ENCODE measurements around the gene GAS7. TPM values are rescaled to one million over a fixed set of nuclear protein-coding genes. Genes with fewer than 3 reads are reported as not detected.

The GAS7 gene
- total RNA-seq, 1 donor from 2014 or later, result 2.9 TPM

DNA sequence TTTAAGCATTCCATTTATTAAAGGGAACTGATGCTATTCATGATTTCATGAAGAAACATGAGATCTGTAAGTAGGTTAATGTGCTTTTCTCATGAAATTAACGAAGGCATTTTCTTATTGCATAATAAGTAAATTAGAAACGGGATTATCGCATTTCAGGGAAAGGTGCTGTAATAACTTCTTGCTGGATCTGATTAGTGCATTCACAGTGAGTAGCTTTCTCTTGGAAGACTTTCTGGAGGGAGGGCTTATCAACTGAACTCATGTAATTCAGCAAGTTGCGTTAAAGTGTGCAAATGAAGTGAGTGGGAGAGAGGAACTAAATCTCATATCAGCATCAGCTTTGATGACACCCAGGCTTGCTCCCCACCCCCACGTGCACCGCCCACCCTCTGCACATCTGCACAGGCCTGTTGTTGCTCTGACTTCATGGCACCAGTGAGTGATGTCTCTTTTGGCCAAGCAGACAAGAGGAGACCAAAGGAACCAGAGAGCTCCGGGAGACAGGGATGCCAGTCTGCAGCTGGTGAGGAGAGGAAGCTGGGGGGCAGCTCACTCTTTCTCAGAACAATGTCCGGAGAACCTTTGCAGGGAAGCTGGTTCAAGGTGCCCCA is 26.3 kb upstream of the GAS7 start:
- H3K4me2 ChIP-seq, result no peak overlapping the region
- no peaks in the 10 kb centered on the region for H3K9me3 ChIP-seq (ENCODE audit: low read depth)
- Mint-ChIP-seq H3K9me3 (peaks cover 18% of the 10 kb centered on the region), H3K27ac (no peak overlapping the region), H3K4me1 (peaks cover 6% of the 10 kb centered on the region), H3K27me3 (ENCODE audit: insufficient read depth, low read depth) (peaks cover 7% of the 10 kb centered on the region), H3K36me3 (no peaks in the 10 kb centered on the region), H3K4me3 (no peak overlapping the region)
- H3F3A ChIP-seq (ENCODE audit: low read depth), result no peaks in the 10 kb centered on the region
- H2AFZ ChIP-seq (replicated peaks), result no peak overlapping the region
- TF ChIP-seq EZH2 (IDR thresholded peaks at IDR 0.05) (no peak), CTCF (IDR thresholded peaks at IDR 0.05) (no peak)
- H3K27me3 ChIP-seq, result no peaks in the 10 kb centered on the region
- no peaks in the 10 kb centered on the region for H3K79me2 ChIP-seq (ENCODE audit: low read depth)
- no peaks in the 10 kb centered on the region for H3K36me3 ChIP-seq
- no peak overlapping the region for H3K4me3 ChIP-seq
- no peaks in the 10 kb centered on the region for H3K4me1 ChIP-seq
- H3K27ac ChIP-seq, result no peak overlapping the region
- no peak for DNase-seq (ENCODE audit: low spot score)
- no peaks in the 10 kb centered on the region for H4K20me1 ChIP-seq (ENCODE audit: low read depth)
- no peak overlapping the region for H3K9ac ChIP-seq

DNA sequence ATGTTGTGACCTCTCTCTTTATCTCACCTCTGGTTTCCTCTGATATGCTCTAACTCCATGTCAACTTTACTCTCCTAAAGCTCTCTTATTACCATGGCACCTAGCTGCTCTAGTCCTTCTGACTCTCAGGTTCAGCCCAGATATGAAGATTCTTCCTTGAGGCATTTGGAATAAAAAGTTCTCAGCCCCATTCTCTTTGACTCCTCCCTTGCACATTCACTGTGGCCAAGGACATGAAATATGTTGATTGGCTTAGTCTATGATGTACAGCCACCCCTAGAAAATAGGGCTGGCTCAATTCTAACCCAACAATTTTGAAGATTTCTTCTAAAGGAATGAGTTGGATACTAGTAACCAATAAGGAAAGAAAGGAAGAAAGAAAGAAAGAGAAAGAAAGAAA is 20.8 kb upstream of the GAS7 start:
- Histone ChIP-seq H3K79me2 (ENCODE audit: low read depth) (no peaks in the 10 kb centered on the region), H3K4me3 (no peak overlapping the region), H3K4me2 (no peak overlapping the region), H3K36me3 (no peaks in the 10 kb centered on the region), H3F3A (ENCODE audit: low read depth) (no peaks in the 10 kb centered on the region), H3K27me3 (no peaks in the 10 kb centered on the region), H3K4me1 (peaks cover 10% of the 10 kb centered on the region), H4K20me1 (ENCODE audit: low read depth) (no peaks in the 10 kb centered on the region), H2AFZ (replicated peaks) (no peak overlapping the region), H3K27ac (no peak overlapping the region), H3K9me3 (ENCODE audit: low read depth) (no peaks in the 10 kb centered on the region), H3K9ac (no peak overlapping the region)
- no peak overlapping the region for H3K4me3 Mint-ChIP-seq
- H3K9me3 Mint-ChIP-seq, result peaks cover 23% of the 10 kb centered on the region
- no peak overlapping the region for H3K27ac Mint-ChIP-seq
- no peaks in the 10 kb centered on the region for H3K36me3 Mint-ChIP-seq
- no peak for DNase-seq (ENCODE audit: low spot score)
- H3K27me3 Mint-ChIP-seq (ENCODE audit: insufficient read depth, low read depth), result peaks cover 12% of the 10 kb centered on the region
- peaks cover 23% of the 10 kb centered on the region for H3K4me1 Mint-ChIP-seq
- TF ChIP-seq EZH2phosphoT487 (IDR thresholded peaks at IDR 0.05) (no peak), CTCF (IDR thresholded peaks at IDR 0.05) (no peak), EZH2 (IDR thresholded peaks at IDR 0.05) (no peak)

DNA sequence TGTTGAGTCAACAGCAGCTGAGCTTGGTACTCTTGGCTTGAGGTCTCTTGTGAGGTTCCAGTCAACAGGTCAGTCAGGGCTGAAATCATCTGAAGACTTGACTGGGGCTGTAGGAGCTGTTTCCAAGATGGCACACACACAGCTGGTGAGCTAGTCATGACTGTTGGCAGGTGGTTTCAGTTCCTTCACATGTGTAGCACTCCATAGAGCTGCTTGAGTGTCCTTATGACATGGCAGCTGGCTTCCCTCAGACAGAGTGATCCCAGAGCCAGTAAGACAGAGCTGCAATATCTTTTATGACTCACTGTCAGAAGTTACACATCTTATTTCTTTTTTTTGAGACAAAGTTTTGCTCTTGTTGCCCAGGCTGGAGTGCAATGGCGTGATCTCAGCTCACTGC is 19.5 kb upstream of the GAS7 start:
- Mint-ChIP-seq H3K4me1 (peaks cover 23% of the 10 kb centered on the region), H3K27me3 (ENCODE audit: insufficient read depth, low read depth) (peaks cover 15% of the 10 kb centered on the region)
- no peak for TF ChIP-seq EZH2phosphoT487 (IDR thresholded peaks at IDR 0.05)
- no peak for TF ChIP-seq EZH2 (IDR thresholded peaks at IDR 0.05)
- TF ChIP-seq CTCF (IDR thresholded peaks at IDR 0.05), result no peak

More for the DNA sequence above, 19.5 kb upstream of the GAS7 start:
- H3K4me3 ChIP-seq, result no peak overlapping the region
- H3K27ac ChIP-seq, result no peak overlapping the region
- H3K27me3 ChIP-seq, result no peaks in the 10 kb centered on the region
- Mint-ChIP-seq H3K36me3 (no peaks in the 10 kb centered on the region), H3K27ac (no peak overlapping the region), H3K9me3 (peaks cover 18% of the 10 kb centered on the region), H3K4me3 (no peak overlapping the region)
- H3K9me3 ChIP-seq (ENCODE audit: low read depth), result no peaks in the 10 kb centered on the region
- H3K79me2 ChIP-seq (ENCODE audit: low read depth), result no peaks in the 10 kb centered on the region
- H3K36me3 ChIP-seq, result no peaks in the 10 kb centered on the region
- no peak overlapping the region for H3K4me2 ChIP-seq
- peaks cover 10% of the 10 kb centered on the region for H3K4me1 ChIP-seq
- no peaks in the 10 kb centered on the region for H3F3A ChIP-seq (ENCODE audit: low read depth)
- no peak for DNase-seq (ENCODE audit: low spot score)
- H3K9ac ChIP-seq, result no peak overlapping the region
- H4K20me1 ChIP-seq (ENCODE audit: low read depth), result no peaks in the 10 kb centered on the region
- H2AFZ ChIP-seq (replicated peaks), result no peak overlapping the region
